ENCODE measurements around the gene GSK3B. TPM values are rescaled to one million over a fixed set of nuclear protein-coding genes. Genes with fewer than 3 reads are reported as not detected.

GSK3B gene
- total and polyA plus RNA-seq, 10 of the 15 experiments (the other 5 are each of a cell fraction or from before 2014, with no cell fraction given) = 8.5 to 49.8 (median 25.5) TPM

- no peaks in the 10 kb centered on the region for H4K20me1 ChIP-seq (ENCODE audit: control insufficient read depth, insufficient read depth)
- POLR2A ChIA-PET = no interaction called here
- ATAC-seq = no peak
- 95% methylated on average over 2 of the region's 2 CpGs for WGBS (ENCODE audit: insufficient coverage, insufficient replicate concordance, low lambda C conversion rate, missing lambda C conversion rate)
- H3K36me3 ChIP-seq (ENCODE audit: control insufficient read depth in 2 of 2, insufficient read depth in 2 of 2, low read length in 1 of 2) = peaks cover 2 to 10% of the 10 kb centered on the region in 2 experiments; a peak in 3 of 4 replicates
- no peak overlapping the region for H3K4me2 ChIP-seq (ENCODE audit: control insufficient read depth, insufficient read depth)
- in situ Hi-C loops (cut with MboI) = no loop called here
- intact Hi-C loops (cut with micrococcal nuclease; ENCODE audit: unreplicated experiment) = no loop called here
- SMC1A ChIA-PET (ENCODE audit: uncharacterized antibody, unreplicated experiment) = no interaction called here
- RAD21 ChIA-PET (ENCODE audit: unreplicated experiment) = no interaction called here
- BruUV-seq (replicated peaks) = no TSS peak
- CTCF ChIA-PET = no interaction called here
- DNase-seq (ENCODE audit: low read depth, low spot score) = no peak
- no peaks in the 10 kb centered on the region for H3K4me1 ChIP-seq (ENCODE audit: control insufficient read depth, insufficient read depth, low read length)
- peaks cover 9% of the 10 kb centered on the region; the same call in 2 of the 3 replicates for H3K9me3 ChIP-seq (replicated peaks; ENCODE audit: control insufficient read depth, insufficient read depth, low read length)
- H3K79me2 ChIP-seq (ENCODE audit: control insufficient read depth, insufficient read depth, low read length) = no peaks in the 10 kb centered on the region
- no peak overlapping the region for H3K27ac ChIP-seq (ENCODE audit: control insufficient read depth, insufficient read depth)
- TF ChIP-seq NKRF (conservative IDR thresholded peaks at IDR 0.05) = no peak
- no peak overlapping the region for H2AFZ ChIP-seq (ENCODE audit: control insufficient read depth, low read depth, low read length)
- H3K4me3 ChIP-seq = no peak overlapping the region
- H3K27me3 ChIP-seq (replicated peaks in 1 of 2; ENCODE audit: control insufficient read depth in 2 of 2, insufficient read depth in 2 of 2, low read length in 1 of 2) = no peaks in the 10 kb centered on the region
- H3K9ac ChIP-seq (ENCODE audit: control insufficient read depth, insufficient read depth, low read length) = no peak overlapping the region
- no peak for FAIRE-seq
Observed at GRCh38 chr3:119861681-119862080, 232.6 kb downstream of the GSK3B start.

DNA sequence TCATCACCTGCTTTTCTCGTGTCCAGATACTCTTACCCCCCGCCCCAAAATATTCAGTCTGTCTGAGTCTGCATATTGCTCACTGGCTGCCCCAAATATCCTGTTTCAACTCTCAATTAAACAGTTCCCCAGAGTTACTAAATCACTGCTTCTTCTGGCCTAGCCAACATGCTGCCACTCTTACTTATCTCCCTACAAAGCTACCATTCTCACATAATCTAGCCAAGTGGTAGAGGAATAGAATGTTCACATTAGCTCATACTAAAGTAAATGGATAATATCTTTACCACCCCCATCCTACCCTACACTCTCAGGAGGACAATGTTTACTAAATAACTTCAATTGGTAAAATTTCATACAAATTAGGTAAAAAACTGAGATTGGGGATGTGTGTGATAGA lies 234.5 kb downstream of the GSK3B start:
- no TSS peak for BruUV-seq (replicated peaks)
- POLR2A ChIA-PET = interaction anchor here (1.3 kb wide), 1 partner anchor 11 kb away, joined by 4 read pairs; no protein-coding TSS in a partner anchor
- intact Hi-C loops (cut with micrococcal nuclease; ENCODE audit: unreplicated experiment) = no loop called here
- CTCF ChIA-PET = interaction anchor here (0.6 to 1.2 kb wide), 5 partner anchors 32 to 396 kb away, joined by 3 to 5 read pairs (median 3); no protein-coding TSS in a partner anchor
- 92% methylated on average over 2 of the region's 2 CpGs for WGBS (ENCODE audit: insufficient coverage, insufficient replicate concordance, low lambda C conversion rate, missing lambda C conversion rate)
- H4K20me1 ChIP-seq (ENCODE audit: control insufficient read depth, insufficient read depth) = no peaks in the 10 kb centered on the region
- H3K27ac ChIP-seq (ENCODE audit: control insufficient read depth, insufficient read depth) = no peak overlapping the region
- no peak overlapping the region for H2AFZ ChIP-seq (ENCODE audit: control insufficient read depth, low read depth, low read length)
- H3K27me3 ChIP-seq (replicated peaks in 1 of 2; ENCODE audit: control insufficient read depth in 2 of 2, insufficient read depth in 2 of 2, low read length in 1 of 2) = no peaks in the 10 kb centered on the region
- in situ Hi-C loops (cut with MboI) = no loop called here
- SMC1A ChIA-PET (ENCODE audit: uncharacterized antibody, unreplicated experiment) = interaction anchor here (1.3 to 2.3 kb wide), 2 partner anchors 11 kb away, joined by 5 read pairs; no protein-coding TSS in a partner anchor
- no peaks in the 10 kb centered on the region for H3K4me1 ChIP-seq (ENCODE audit: control insufficient read depth, insufficient read depth, low read length)
- no peak for DNase-seq (ENCODE audit: low read depth, low spot score)
- peaks cover 2 to 10% of the 10 kb centered on the region in 2 experiments; a peak in 3 of 4 replicates for H3K36me3 ChIP-seq (ENCODE audit: control insufficient read depth in 2 of 2, insufficient read depth in 2 of 2, low read length in 1 of 2)
- H3K79me2 ChIP-seq (ENCODE audit: control insufficient read depth, insufficient read depth, low read length) = no peaks in the 10 kb centered on the region
- ATAC-seq = no peak
- no peak overlapping the region for H3K4me2 ChIP-seq (ENCODE audit: control insufficient read depth, insufficient read depth)
- H3K4me3 ChIP-seq = no peak overlapping the region
- H3K9me3 ChIP-seq (replicated peaks; ENCODE audit: control insufficient read depth, insufficient read depth, low read length) = peaks cover 9% of the 10 kb centered on the region; the same call in 2 of the 3 replicates
- RAD21 ChIA-PET (ENCODE audit: unreplicated experiment) = interaction anchor here (1.4 kb wide), 1 partner anchor 32 kb away, joined by 3 read pairs; no protein-coding TSS in a partner anchor
- FAIRE-seq = no peak
- no peak overlapping the region for H3K9ac ChIP-seq (ENCODE audit: control insufficient read depth, insufficient read depth, low read length)
- TF ChIP-seq, protein P1, sequence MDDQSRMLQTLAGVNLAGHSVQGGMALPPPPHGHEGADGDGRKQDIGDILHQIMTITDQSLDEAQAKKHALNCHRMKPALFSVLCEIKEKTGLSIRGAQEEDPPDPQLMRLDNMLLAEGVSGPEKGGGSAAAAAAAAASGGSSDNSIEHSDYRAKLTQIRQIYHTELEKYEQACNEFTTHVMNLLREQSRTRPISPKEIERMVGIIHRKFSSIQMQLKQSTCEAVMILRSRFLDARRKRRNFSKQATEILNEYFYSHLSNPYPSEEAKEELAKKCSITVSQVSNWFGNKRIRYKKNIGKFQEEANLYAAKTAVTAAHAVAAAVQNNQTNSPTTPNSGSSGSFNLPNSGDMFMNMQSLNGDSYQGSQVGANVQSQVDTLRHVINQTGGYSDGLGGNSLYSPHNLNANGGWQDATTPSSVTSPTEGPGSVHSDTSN (IDR thresholded peaks at IDR 0.05; ENCODE audit: insufficient replicate concordance, low read depth, low read length) = no peak
- no peak for TF ChIP-seq TAF1 (IDR thresholded peaks at IDR 0.05; ENCODE audit: borderline replicate concordance, low read depth, low read length)
- no peak for TF ChIP-seq RB1 (IDR thresholded peaks at IDR 0.05; ENCODE audit: borderline replicate concordance)
- TF ChIP-seq POLR2AphosphoS5 (IDR thresholded peaks at IDR 0.05; ENCODE audit: low read length) = no peak
- TF ChIP-seq BHLHE40 (IDR thresholded peaks at IDR 0.05; ENCODE audit: borderline replicate concordance in 1 of 2, low read depth in 2 of 2, low read length in 1 of 2) = no peak
- no peak for TF ChIP-seq RUNX3 (IDR thresholded peaks at IDR 0.05; ENCODE audit: low read length)
- no peak for TF ChIP-seq SMARCA5 (IDR thresholded peaks at IDR 0.05)
- TF ChIP-seq, protein P2, sequence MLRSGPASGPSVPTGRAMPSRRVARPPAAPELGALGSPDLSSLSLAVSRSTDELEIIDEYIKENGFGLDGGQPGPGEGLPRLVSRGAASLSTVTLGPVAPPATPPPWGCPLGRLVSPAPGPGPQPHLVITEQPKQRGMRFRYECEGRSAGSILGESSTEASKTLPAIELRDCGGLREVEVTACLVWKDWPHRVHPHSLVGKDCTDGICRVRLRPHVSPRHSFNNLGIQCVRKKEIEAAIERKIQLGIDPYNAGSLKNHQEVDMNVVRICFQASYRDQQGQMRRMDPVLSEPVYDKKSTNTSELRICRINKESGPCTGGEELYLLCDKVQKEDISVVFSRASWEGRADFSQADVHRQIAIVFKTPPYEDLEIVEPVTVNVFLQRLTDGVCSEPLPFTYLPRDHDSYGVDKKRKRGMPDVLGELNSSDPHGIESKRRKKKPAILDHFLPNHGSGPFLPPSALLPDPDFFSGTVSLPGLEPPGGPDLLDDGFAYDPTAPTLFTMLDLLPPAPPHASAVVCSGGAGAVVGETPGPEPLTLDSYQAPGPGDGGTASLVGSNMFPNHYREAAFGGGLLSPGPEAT (IDR thresholded peaks at IDR 0.05; ENCODE audit: low read depth) = no peak
- TF ChIP-seq GATAD2B (conservative IDR thresholded peaks at IDR 0.05; ENCODE audit: low read depth) = no peak
